VCaP (cell line): ENCODE measurements around the gene CHTF18.

ENCODE experiments used
- H3K27ac ChIP-seq: fragments of 450-650 bp; 2 replicates; pipeline ENCODE4 v1.5.1; 2017
- TF ChIP-seq, protein P1 (sequence below): fragments of 450-650 bp; conservative IDR thresholded peaks from 2 replicates; pipeline ENCODE4 v1.5.1; 2017; ENCODE audit warnings: mild to moderate bottlenecking, moderate library complexity

Gene CHTF18

DNA sequence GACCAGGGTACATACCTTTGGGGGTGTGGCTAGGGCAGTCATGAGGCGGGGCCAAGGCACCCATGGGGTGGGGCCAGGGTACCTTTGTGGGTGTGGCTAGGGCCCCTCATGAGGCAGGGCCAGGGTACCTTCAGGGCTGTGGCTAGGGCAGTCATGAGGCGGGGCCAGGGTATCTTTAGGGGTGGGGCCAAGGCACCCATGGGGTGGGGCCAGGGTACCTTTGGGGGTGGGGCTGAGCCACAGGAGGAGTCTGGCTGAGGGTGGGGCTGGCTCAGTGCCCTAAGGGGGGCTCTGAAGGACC lies 8.7 kb downstream of the CHTF18 start:
- TF ChIP-seq, protein P1, sequence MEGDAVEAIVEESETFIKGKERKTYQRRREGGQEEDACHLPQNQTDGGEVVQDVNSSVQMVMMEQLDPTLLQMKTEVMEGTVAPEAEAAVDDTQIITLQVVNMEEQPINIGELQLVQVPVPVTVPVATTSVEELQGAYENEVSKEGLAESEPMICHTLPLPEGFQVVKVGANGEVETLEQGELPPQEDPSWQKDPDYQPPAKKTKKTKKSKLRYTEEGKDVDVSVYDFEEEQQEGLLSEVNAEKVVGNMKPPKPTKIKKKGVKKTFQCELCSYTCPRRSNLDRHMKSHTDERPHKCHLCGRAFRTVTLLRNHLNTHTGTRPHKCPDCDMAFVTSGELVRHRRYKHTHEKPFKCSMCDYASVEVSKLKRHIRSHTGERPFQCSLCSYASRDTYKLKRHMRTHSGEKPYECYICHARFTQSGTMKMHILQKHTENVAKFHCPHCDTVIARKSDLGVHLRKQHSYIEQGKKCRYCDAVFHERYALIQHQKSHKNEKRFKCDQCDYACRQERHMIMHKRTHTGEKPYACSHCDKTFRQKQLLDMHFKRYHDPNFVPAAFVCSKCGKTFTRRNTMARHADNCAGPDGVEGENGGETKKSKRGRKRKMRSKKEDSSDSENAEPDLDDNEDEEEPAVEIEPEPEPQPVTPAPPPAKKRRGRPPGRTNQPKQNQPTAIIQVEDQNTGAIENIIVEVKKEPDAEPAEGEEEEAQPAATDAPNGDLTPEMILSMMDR: no peak

DNA sequence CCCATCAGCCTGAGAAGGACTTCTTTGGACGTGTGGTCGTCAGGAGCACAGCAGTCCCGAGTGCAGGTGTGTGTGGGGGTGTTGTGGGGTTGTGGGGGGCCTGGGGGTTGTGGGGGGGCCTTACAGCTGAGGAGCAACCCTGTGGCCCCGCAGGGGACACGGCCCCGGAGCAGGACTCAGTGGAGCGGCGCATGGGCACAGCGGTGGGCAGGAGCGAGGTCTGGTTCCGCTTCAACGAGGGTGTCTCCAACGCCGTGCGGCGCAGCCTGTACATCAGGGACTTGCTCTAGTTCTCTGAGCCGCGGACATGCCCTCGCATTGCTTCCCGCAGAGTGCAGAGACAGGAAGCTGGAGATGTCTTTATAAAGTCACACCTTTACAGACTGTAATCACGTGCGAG lies 9.3 kb downstream of the CHTF18 start:
- TF ChIP-seq, protein P1: no peak
- no peak overlapping the region for H3K27ac ChIP-seq

More for the DNA sequence above, 8.7 kb downstream of the CHTF18 start:
- no peak overlapping the region for H3K27ac ChIP-seq

DNA sequence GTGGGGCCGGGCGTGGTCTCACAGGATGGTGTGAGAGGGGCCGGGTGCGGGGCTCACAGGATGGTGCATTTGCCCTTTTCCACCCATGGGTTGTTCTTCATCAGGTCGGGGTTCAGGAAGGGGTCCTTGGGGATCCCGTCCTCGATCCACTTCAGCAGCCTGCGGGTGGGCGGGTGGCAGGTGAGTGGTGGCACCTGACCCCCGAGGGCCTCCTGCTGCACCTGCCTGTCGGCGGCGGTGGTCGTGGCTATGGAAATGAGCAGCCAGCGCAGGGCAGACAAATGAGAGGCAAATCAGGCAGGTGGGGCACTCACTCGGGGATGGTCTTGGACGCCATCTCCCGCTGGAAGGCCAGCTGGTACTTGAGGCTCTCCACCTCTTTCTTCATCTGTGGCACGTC lies 10.2 kb downstream of the CHTF18 start:
- no peak overlapping the region for H3K27ac ChIP-seq
- TF ChIP-seq, protein P1: no peak

DNA sequence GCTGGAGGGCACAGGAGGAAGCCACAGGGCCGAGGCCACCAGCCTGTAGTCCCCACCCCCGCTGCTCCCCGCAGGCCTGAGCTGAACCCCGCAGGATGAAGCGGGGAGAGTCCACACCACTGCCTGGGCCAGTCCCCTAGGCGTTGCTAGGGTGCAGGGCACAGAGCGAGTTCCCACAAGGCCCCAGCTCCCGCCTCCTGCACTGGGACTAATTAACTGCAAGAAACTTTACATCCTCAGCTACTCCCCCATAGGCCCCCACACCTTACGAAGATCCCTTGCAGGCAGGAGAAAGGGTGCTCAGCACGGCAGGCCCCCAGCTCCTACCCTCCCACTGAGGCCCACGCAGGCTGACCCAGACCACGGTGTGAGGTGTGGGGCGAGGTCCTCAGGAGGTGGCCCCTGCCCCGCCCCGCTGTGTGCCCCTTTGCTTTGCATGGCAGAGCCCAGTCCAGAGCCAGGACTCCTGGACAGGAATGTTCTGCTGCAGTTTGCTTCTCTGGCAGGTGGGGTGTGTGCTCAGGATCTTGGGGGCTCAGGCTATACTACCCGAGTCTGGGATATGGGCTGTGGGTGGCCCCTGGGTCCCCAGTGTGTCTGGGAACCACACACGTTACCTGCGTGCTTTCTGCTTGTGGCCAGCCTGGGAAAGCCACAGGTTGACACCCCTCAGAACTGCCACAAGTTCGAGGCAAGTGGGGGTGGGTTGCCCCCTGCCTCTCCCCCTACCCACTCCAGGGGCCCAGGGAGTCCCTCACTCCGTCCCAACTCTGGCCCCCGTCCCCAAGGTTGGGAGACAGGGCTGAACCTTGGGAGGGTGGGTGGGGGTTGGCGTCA lies 10.9 kb downstream of the CHTF18 start:
- TF ChIP-seq, protein P1: no peak
- no peak overlapping the region for H3K27ac ChIP-seq

DNA sequence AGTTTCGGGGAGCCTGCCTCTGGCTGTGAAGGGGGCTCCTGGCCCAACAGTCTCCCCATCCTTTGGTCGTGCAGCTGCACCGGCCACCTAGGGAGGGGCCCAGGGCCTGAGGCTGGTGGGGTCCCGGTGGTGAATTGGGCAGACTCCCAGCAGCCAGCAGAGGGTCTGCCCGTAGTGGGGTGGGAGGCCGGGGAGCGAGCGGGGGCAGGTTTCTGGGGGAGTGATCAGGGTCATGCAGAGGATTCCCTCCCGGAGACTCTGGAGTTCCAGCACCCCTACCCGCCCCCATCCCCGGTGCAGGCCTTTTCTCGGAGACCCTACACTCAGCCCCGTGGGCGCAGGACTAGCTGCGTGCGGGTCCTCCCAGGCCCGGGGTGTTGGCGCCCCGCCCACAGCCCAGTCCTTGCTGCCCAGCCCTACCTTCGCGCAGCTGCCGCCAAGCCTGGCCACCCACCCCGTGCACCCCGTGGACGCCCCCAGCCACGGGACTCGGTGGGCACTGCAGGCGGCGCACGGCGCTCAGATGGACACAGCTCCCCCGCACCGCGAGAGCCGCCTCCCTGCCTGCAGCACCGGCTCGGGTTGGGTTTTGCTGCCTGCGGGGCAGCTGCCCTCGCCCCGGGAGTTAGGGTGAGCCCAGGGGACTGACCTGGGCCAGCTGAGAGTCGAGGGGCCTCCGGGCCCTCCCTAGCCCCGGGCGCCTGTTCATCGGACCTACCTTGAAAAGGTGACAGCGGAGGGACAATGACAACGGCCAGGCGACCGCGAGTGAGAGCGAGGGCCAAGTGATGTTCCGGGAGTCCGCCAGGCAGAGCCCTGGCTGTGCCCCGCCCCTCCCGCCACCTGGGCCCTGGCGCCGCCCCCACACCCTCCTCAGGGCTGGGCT lies 11.8 kb downstream of the CHTF18 start, which contains the start of gene GNG13:
GNG13 (minus strand) TSS at position 787 of the 886 bp plus-strand sequence. CDS start 1,657 bp downstream, outside the sequence.
- TF ChIP-seq, protein P1: no peak
- H3K27ac ChIP-seq: peak within 1 kb of the TSS; percentile 35; the same call in 1 of the 2 replicates

DNA sequence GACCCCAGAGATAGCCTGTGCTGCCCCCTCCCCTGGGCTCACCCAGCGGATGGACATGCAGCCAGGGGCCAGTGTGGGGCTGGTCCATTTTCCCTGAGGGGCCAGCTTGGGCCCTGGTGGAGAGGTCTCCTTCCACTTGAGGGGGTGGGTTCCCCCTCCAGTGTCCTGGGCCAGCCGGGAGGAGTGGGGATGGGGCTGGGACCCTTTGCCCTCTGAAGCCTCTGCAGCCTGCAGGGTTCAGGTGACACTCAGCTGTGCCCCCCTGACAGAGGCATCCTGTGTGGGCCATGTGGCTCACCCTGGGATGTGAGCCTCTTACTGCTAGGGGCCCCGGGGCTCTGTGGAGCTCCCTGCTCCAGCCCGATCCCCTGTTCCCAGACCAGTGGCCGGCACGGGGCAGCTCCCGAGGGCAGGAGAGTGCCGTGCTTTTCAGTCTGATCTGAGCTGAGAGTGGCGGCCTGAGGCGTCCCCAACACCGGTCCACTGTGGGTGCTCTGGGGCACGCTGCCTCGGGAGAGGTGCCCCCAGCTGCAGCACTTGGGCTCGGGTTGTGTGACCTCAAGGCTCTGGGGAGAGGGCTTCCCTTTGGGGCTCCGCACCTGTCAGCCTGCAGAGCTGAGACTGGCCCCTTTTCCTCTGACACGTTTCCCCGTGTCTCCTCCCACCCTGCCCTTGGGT lies 12.6 kb downstream of the CHTF18 start:
- no peak overlapping the region for H3K27ac ChIP-seq
- TF ChIP-seq, protein P1: no peak
